Calu3 (cell line): ENCODE measurements around the gene CRYZL1. TPM values are rescaled to one million over a fixed set of nuclear protein-coding genes. Genes with fewer than 3 reads are reported as not detected.
"Not testable (repeated sequence)": the region's sequence is repeated elsewhere in the genome, so short reads cannot be mapped to it uniquely, and the experiment has no call there.

ENCODE experiments used
- BruUV-seq: library from RNA; stranded (reverse); fragments of 400-500 nt; replicated peaks from 2 replicates; lab custom pipeline; 2021; lab: Mats Ljungman, UMichigan
- CTCF ChIA-PET: fragments of 300-600 bp; sonication (Branson Sonifier 250); formaldehyde crosslinking; loops from one replicate; lab custom pipeline; 2022; ENCODE audit warnings: antibody characterized with exemption; lab: Charles Lee
- DNase-seq: peaks from one replicate; pipeline ENCODE4 v3.0.0; 2022
- H3K27ac Mint-ChIP-seq: one replicate; pipeline ENCODE4 v1.8.0; 2022; ENCODE audit warnings: mixed read lengths; ENCODE audit not compliant: unreplicated experiment
- H3K27me3 Mint-ChIP-seq: one replicate; pipeline ENCODE4 v1.8.0; 2022; ENCODE audit warnings: mixed read lengths; ENCODE audit not compliant: unreplicated experiment
- H3K36me3 Mint-ChIP-seq: one replicate; pipeline ENCODE4 v1.8.0; 2022; ENCODE audit warnings: mild to moderate bottlenecking, moderate library complexity, mixed read lengths; ENCODE audit not compliant: insufficient read depth, unreplicated experiment
- H3K4me1 Mint-ChIP-seq: one replicate; pipeline ENCODE4 v1.8.0; 2022; ENCODE audit warnings: mild to moderate bottlenecking, low read depth, mixed read lengths; ENCODE audit not compliant: unreplicated experiment
- H3K4me3 Mint-ChIP-seq: one replicate; pipeline ENCODE4 v1.8.0; 2022; ENCODE audit warnings: mild to moderate bottlenecking, low read depth, moderate library complexity, mixed read lengths; ENCODE audit not compliant: unreplicated experiment
- H3K9me3 Mint-ChIP-seq: one replicate; pipeline ENCODE4 v1.8.0; 2022; ENCODE audit warnings: low read depth, mixed read lengths; ENCODE audit not compliant: unreplicated experiment
- intact Hi-C: fragments of 100-400 bp; cut with micrococcal nuclease; formaldehyde crosslinking; loops from one replicate; pipeline ENCODE4 v1.10.0; 2022; ENCODE audit not compliant: unreplicated experiment
- total RNA-seq: library from RNA; stranded (reverse); gene quantifications from 2 replicates; pipeline ENCODE4 v1.2.3, GENCODE V29; 2022
- TF ChIP-seq, protein P1 (sequence below): fragments of 200-600 bp; IDR thresholded peaks from one replicate; pipeline ENCODE4 v1.8.0; 2022; ENCODE audit warnings: antibody characterized with exemption; ENCODE audit not compliant: unreplicated experiment

CRYZL1 gene
- total RNA-seq, 1 experiment from 2014 or later = 22.1 TPM

DNA sequence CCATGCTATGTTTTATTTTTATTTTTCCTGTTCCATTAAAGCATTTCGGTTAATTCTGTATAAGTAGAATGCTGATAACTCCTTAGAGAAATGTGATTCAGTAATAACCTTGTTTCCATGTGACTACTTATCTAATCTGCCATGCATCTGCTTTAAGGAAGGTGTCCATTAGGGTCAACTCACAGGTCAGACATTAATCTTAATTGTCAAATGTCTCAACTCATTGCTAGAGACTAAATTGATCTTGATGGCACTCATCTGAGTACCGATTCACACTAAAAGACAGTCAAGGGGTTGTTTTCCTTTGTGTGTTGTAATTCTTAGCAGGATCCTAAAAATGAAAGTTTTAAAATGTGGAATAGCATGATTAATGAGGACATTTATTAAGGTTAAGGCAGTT, 42.5 kb upstream of the CRYZL1 start:
- peak overlapping the region; percentile 84 for H3K27ac Mint-ChIP-seq
- peaks cover 29% of the 10 kb centered on the region for H3K4me1 Mint-ChIP-seq
- peak overlapping the region; percentile 34 for H3K4me3 Mint-ChIP-seq
- TF ChIP-seq, protein P1, sequence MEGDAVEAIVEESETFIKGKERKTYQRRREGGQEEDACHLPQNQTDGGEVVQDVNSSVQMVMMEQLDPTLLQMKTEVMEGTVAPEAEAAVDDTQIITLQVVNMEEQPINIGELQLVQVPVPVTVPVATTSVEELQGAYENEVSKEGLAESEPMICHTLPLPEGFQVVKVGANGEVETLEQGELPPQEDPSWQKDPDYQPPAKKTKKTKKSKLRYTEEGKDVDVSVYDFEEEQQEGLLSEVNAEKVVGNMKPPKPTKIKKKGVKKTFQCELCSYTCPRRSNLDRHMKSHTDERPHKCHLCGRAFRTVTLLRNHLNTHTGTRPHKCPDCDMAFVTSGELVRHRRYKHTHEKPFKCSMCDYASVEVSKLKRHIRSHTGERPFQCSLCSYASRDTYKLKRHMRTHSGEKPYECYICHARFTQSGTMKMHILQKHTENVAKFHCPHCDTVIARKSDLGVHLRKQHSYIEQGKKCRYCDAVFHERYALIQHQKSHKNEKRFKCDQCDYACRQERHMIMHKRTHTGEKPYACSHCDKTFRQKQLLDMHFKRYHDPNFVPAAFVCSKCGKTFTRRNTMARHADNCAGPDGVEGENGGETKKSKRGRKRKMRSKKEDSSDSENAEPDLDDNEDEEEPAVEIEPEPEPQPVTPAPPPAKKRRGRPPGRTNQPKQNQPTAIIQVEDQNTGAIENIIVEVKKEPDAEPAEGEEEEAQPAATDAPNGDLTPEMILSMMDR = no peak
- CTCF ChIA-PET = interaction anchor here (0.6 to 0.7 kb wide), 2 partner anchors 11 to 20 kb away, joined by 3 read pairs; no protein-coding TSS in a partner anchor
- peaks cover 7% of the 10 kb centered on the region for H3K36me3 Mint-ChIP-seq
- H3K9me3 Mint-ChIP-seq = no peaks in the 10 kb centered on the region
- no TSS peak for BruUV-seq
- intact Hi-C loops = no loop called here
- no peaks in the 10 kb centered on the region for H3K27me3 Mint-ChIP-seq
- no peak for DNase-seq

DNA sequence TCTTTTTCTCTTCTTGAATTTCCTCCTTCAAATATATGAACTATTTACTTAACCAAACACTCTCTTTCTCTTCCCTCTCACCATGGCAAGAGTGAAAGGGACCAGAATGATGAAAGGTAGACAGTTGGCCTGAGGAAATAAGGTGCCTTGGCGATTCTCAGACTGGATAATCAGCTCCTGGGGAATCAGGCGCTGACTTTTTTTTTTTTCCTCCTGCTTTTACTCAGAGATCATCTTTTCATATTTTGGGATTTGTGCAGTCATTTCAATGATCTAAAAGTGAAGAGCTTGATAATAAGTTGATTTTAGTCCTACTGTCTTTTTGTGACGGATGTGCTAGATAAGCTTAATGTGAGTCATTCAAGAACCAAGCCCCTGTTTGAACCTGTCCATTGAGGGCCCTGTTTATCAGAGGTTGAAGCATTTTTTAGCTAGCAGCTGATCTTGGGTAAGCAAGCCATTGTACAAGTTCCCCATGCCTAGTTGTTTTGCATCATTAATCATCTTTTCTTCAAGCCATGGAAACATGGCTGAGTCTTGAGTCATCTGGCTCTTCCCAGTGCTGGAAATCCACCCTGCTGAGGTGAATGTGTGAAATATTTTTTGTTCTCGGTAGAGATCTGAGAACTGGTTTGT, 41.6 kb upstream of the CRYZL1 start:
- Mint-ChIP-seq H3K36me3 (peaks cover 7% of the 10 kb centered on the region), H3K4me3 (peak overlapping the region; percentile 34), H3K4me1 (peaks cover 37% of the 10 kb centered on the region), H3K27me3 (no peaks in the 10 kb centered on the region), H3K9me3 (no peaks in the 10 kb centered on the region), H3K27ac (peak overlapping the region; percentile 84)
- DNase-seq = peak; percentile 38
- intact Hi-C loops = no loop called here
- no TSS peak for BruUV-seq
- TF ChIP-seq, protein P1 = no peak
- CTCF ChIA-PET = interaction anchor here (0.5 kb wide), 1 partner anchor 14 kb away, joined by 3 read pairs; no protein-coding TSS in a partner anchor

DNA sequence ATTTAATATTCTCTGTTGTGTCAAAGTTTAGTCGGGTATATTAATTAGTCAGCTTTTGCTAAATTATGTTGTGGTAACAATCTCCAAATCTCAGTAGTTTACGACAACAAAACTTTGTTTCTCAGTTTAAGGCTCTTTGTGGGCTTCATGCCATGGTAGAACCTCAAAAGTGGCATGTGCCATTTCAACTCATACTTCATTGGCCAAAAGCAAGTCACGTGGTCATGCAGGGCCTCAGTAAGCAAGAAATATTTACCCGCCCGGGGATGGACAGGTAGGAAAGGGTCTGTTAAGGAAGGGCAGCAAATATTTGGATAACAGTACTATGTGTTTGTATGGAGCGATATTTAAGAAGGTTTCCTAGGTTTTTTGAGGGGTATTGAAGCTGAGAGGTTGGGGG, 39.3 kb upstream of the CRYZL1 start:
- H3K4me1 Mint-ChIP-seq = peaks cover 36% of the 10 kb centered on the region
- BruUV-seq = no TSS peak
- intact Hi-C loops = no loop called here
- no peaks in the 10 kb centered on the region for H3K27me3 Mint-ChIP-seq
- no peak overlapping the region for H3K27ac Mint-ChIP-seq
- H3K36me3 Mint-ChIP-seq = peaks cover 7% of the 10 kb centered on the region
- no peak for DNase-seq
- TF ChIP-seq, protein P1 = no peak
- CTCF ChIA-PET = no interaction called here
- H3K9me3 Mint-ChIP-seq = no peaks in the 10 kb centered on the region
- no peak overlapping the region for H3K4me3 Mint-ChIP-seq

DNA sequence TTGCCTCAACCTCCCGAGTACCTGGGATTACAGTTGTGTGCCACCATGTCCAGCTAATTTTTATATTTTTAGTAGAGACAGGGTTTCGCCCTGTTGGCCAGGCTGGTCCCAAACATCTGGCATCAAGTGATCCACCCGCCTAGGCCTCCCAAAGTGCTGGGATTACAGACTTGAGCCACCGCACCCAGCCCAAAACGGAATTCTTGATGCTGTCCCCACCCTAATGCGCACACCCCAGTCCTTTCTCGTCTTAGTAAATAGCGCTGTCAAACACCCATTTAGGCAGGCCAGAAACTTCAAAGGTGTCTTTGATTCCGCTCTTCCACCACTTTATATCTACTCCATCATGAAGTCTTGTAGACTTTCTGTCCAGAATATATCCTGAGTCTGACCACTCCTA, 35.9 kb upstream of the CRYZL1 start:
- peaks cover 32% of the 10 kb centered on the region for H3K4me1 Mint-ChIP-seq
- intact Hi-C loops = no loop called here
- TF ChIP-seq, protein P1 = no peak
- CTCF ChIA-PET = no interaction called here
- H3K27me3 Mint-ChIP-seq = no peaks in the 10 kb centered on the region
- no peak overlapping the region for H3K27ac Mint-ChIP-seq
- no peaks in the 10 kb centered on the region for H3K9me3 Mint-ChIP-seq
- no peak for DNase-seq
- H3K4me3 Mint-ChIP-seq = no peak overlapping the region
- BruUV-seq = no TSS peak
- H3K36me3 Mint-ChIP-seq = no peaks in the 10 kb centered on the region

DNA sequence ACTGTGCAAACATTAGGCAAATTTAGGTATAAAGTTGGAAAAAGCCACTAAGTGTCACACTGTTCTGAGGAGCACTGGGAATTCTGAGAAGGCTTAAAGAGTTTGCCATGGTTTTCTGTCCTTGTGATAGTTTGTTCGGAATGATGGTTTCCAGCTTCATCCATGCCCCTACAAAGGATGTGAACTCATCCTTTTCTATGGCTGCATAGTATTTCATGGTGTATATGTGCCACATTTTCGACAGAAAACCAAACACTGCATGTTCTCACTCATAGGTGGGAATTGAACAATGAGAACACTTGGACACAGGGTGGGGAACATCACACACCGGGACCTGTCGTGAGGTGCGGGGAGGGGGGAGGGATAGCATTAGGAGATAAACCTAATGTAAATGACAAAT, 35.1 kb upstream of the CRYZL1 start:
- peaks cover 31% of the 10 kb centered on the region for H3K4me1 Mint-ChIP-seq
- H3K27ac Mint-ChIP-seq, H3K9me3 Mint-ChIP-seq, intact Hi-C loops, H3K27me3 Mint-ChIP-seq, DNase-seq, H3K36me3 Mint-ChIP-seq, H3K4me3 Mint-ChIP-seq, BruUV-seq, CTCF ChIA-PET: not testable (repeated sequence)
